GM12878 (cell line): ENCODE measurements around the gene C10orf90. TPM values are rescaled to one million over a fixed set of nuclear protein-coding genes. Genes with fewer than 3 reads are reported as not detected.

Experiments
- ATAC-seq: fragments of 200-7000 bp; cut with Tn5 transposase; 3 replicates; pipeline ENCODE4 v1.9.1; 2020; ENCODE audit warnings: mild to moderate bottlenecking, moderate library complexity
- BruUV-seq: library from RNA; stranded (reverse); fragments of 400-500 nt; replicated peaks from 2 replicates; lab custom pipeline; 2021; lab: Mats Ljungman, UMichigan
- CTCF ChIA-PET: fragments of 300-600 bp; sonication (Branson Sonifier 250); formaldehyde crosslinking; extraction: SDS; loops from one replicate; lab custom pipeline; 2021; ENCODE audit warnings: inconsistent platforms; lab: Yijun Ruan, JAX
- POLR2A ChIA-PET: fragments of 350-600 bp; formaldehyde crosslinking; extraction: SDS; loops from one replicate; lab custom pipeline; 2021; ENCODE audit warnings: inconsistent platforms; lab: Charles Lee
- RAD21 ChIA-PET: fragments of 300-600 bp; sonication (Branson Sonifier 250); formaldehyde crosslinking; loops from one replicate; lab custom pipeline; 2023; ENCODE audit warnings: antibody characterized with exemption; ENCODE audit not compliant: unreplicated experiment; lab: Charles Lee
- SMC1A ChIA-PET: fragments of 300-600 bp; sonication (Branson Sonifier 250); formaldehyde crosslinking; loops from one replicate; lab custom pipeline; 2023; ENCODE audit not compliant: unreplicated experiment, uncharacterized antibody; lab: Charles Lee
- DNase-seq: peaks from one replicate; pipeline ENCODE4 v3.0.0-alpha.2; 2011; ENCODE audit warnings: low read depth, low spot score
- FAIRE-seq: peaks from 3 replicates; lab custom pipeline; 2011; peaks lifted over from hg19 to GRCh38; lab: Jason Lieb, UNC
- H2AFZ ChIP-seq: 2 replicates; pipeline ENCODE4 v1.6.0; 2011; ENCODE audit warnings: low read depth, low read length, control low read depth; ENCODE audit not compliant: control insufficient read depth
- H3K27ac ChIP-seq: 2 replicates; pipeline ENCODE4 v1.5.1; 2011; ENCODE audit warnings: control low read depth; ENCODE audit not compliant: control insufficient read depth, insufficient read depth
- H3K27me3 ChIP-seq, 2 experiments: replicated peaks in 1 of 2; 2 replicates each; pipeline versions ENCODE4 v1.6.0 to v1.6.1; 2011; ENCODE audit warnings: low read length in 1 of 2; ENCODE audit not compliant: control insufficient read depth in 2 of 2, insufficient read depth in 2 of 2
- H3K36me3 ChIP-seq, 2 experiments: 2 replicates each; pipeline ENCODE4 v1.5.1; 2011; ENCODE audit warnings: low read length in 1 of 2; ENCODE audit not compliant: control insufficient read depth in 2 of 2, insufficient read depth in 2 of 2
- H3K4me1 ChIP-seq: 2 replicates; pipeline ENCODE4 v1.6.1; 2011; ENCODE audit warnings: mild to moderate bottlenecking, low read length, moderate library complexity, mixed read lengths; ENCODE audit not compliant: control insufficient read depth, insufficient read depth
- H3K4me2 ChIP-seq: 2 replicates; pipeline ENCODE4 v1.6.0; 2011; ENCODE audit warnings: control low read depth; ENCODE audit not compliant: control insufficient read depth, insufficient read depth
- H3K4me3 ChIP-seq: fragments of 200-600 bp; sonication (generic); 2 replicates; pipeline ENCODE4 v1.5.1; 2016
- H3K79me2 ChIP-seq: 2 replicates; pipeline ENCODE4 v1.6.0; 2011; ENCODE audit warnings: low read length; ENCODE audit not compliant: control insufficient read depth, insufficient read depth
- H3K9ac ChIP-seq: 2 replicates; pipeline ENCODE4 v1.8.0; 2011; ENCODE audit warnings: low read length, control low read depth, mixed read lengths; ENCODE audit not compliant: control insufficient read depth, insufficient read depth
- H3K9me3 ChIP-seq: replicated peaks from 3 replicates; pipeline ENCODE4 v1.5.1; 2011; ENCODE audit warnings: mild to moderate bottlenecking, low read length; ENCODE audit not compliant: control insufficient read depth, insufficient read depth
- H4K20me1 ChIP-seq: 2 replicates; pipeline ENCODE4 v1.6.0; 2011; ENCODE audit not compliant: control insufficient read depth, insufficient read depth
- CHD4 ChIP-seq: fragments of 200-600 bp; sonication (generic); IDR thresholded peaks from 2 replicates; pipeline ENCODE4 v1.6.1; 2016; ENCODE audit warnings: mild to moderate bottlenecking
- CREB1 ChIP-seq: IDR thresholded peaks from 2 replicates; pipeline ENCODE4 v1.6.1; 2012; ENCODE audit warnings: low read depth, mild to moderate bottlenecking, inconsistent platforms
- IKZF2 ChIP-seq, 2 experiments: fragments of 450-650 bp; IDR thresholded peaks; 2 replicates each; pipeline ENCODE4 v1.6.1; 2017; ENCODE audit warnings: mild to moderate bottlenecking in 2 of 2, moderate library complexity in 2 of 2
- IRF4 ChIP-seq: IDR thresholded peaks from 2 replicates; pipeline ENCODE4 v1.6.1; 2011; ENCODE audit warnings: low read depth, low read length
- JUND ChIP-seq: IDR thresholded peaks from 2 replicates; pipeline ENCODE4 v1.6.1; 2012; ENCODE audit warnings: low read depth, mild to moderate bottlenecking, low read length, improper control_type of control experiment, moderate library complexity
- MEF2B ChIP-seq: fragments of 450-650 bp; IDR thresholded peaks from 2 replicates; pipeline ENCODE4 v1.6.1; 2018; ENCODE audit warnings: mild to moderate bottlenecking, moderate library complexity; ENCODE audit not compliant: partially characterized antibody, poor library complexity, severe bottlenecking
- NFIC ChIP-seq: IDR thresholded peaks from 2 replicates; pipeline ENCODE4 v1.6.1; 2012; ENCODE audit warnings: low read depth, mild to moderate bottlenecking, inconsistent platforms, low read length, moderate library complexity
- RCOR1 ChIP-seq: conservative IDR thresholded peaks from 2 replicates; pipeline ENCODE4 v1.6.1; 2012; ENCODE audit warnings: low read depth, low read length, improper control_type of control experiment
- SIX5 ChIP-seq: IDR thresholded peaks from 2 replicates; pipeline ENCODE4 v1.6.1; 2011; ENCODE audit warnings: mild to moderate bottlenecking, low read depth, low read length, moderate library complexity; ENCODE audit not compliant: severe bottlenecking
- SMAD1 ChIP-seq: fragments of 450-650 bp; IDR thresholded peaks from 2 replicates; pipeline ENCODE4 v1.6.1; 2018; ENCODE audit warnings: mild to moderate bottlenecking, low read depth; ENCODE audit not compliant: partially characterized antibody
- ZNF207 ChIP-seq: fragments of 450-650 bp; IDR thresholded peaks from 2 replicates; pipeline ENCODE4 v1.6.1; 2014; ENCODE audit warnings: antibody characterized with exemption, mild to moderate bottlenecking, borderline replicate concordance
- ZNF274 ChIP-seq: IDR thresholded peaks from one replicate; pipeline ENCODE4 v1.8.0; 2011; ENCODE audit not compliant: insufficient read length, insufficient read depth
- WGBS: methylation state at CpG from one replicate; pipeline ENCODE4 v1.1.6; 2016; ENCODE audit warnings: low lambda C conversion rate; ENCODE audit not compliant: insufficient replicate concordance, insufficient coverage; ENCODE audit errors: missing lambda C conversion rate; 5-methylcytosine and 5-hydroxymethylcytosine counted together
- in situ Hi-C: fragments of 300-500 bp; cut with MboI; formaldehyde crosslinking; loops from 9 replicates; pipeline ENCODE4 v1.14.3; 2018; ENCODE audit warnings: mixed read lengths
- intact Hi-C: fragments of 100-400 bp; cut with micrococcal nuclease; formaldehyde crosslinking; loops from one replicate; pipeline ENCODE4 v1.14.2; 2022; ENCODE audit not compliant: unreplicated experiment
- polyA plus RNA-seq, 11 experiments: library from polyadenylated mRNA; depleted of rRNA in 4 of 11; unstranded in 6 of 11; stranded (reverse) in 5 of 11; fragments of >200 nt; fragmentation: Nextera tagmentation in 4 of 11; fragmentation: Illumina TruSeq in 1 of 11; extraction: Ambion mirVana in 4 of 11; extraction: Trizol in 1 of 11; gene quantifications; 1 replicate in 1 of 11; 2 replicates in 10 of 11; pipeline versions ENCODE4 v1.2.1 to v1.2.3, GENCODE V29; 2011 to 2016; ENCODE audit warnings: inconsistent platforms in 2 of 11, missing spikeins in 2 of 11, low read depth in 1 of 11
- total RNA-seq, 4 experiments: library from RNA; depleted of rRNA in 3 of 4; stranded (reverse); fragments of >200 nt in 3 of 4; fragmentation: Illumina TruSeq in 1 of 4; extraction: Trizol in 1 of 4; gene quantifications; 2 replicates each; pipeline versions ENCODE4 v1.2.1 to v1.2.3, GENCODE V29; 2013 to 2021
- TF ChIP-seq, protein P1 (sequence below): fragments of 450-650 bp; IDR thresholded peaks from 2 replicates; pipeline ENCODE4 v1.6.1; 2017; ENCODE audit warnings: mild to moderate bottlenecking, low read depth, inconsistent platforms; ENCODE audit not compliant: poor library complexity, severe bottlenecking
- TF ChIP-seq, protein P2 (sequence below), 3 experiments: IDR thresholded peaks in 2 of 3; conservative IDR thresholded peaks in 1 of 3; 2 replicates each; pipeline ENCODE4 v1.5.1; 2011; ENCODE audit warnings: low read depth in 3 of 3, low read length in 3 of 3, mild to moderate bottlenecking in 3 of 3, control low read depth in 2 of 3, moderate library complexity in 2 of 3, inconsistent platforms in 1 of 3, mixed read lengths in 1 of 3; ENCODE audit not compliant: control insufficient read depth in 2 of 3, insufficient read depth in 1 of 3; ENCODE audit errors: extremely low read depth in 1 of 3
- TF ChIP-seq, protein P3 (sequence below): fragments of 450-650 bp; IDR thresholded peaks from 2 replicates; pipeline ENCODE4 v1.6.1; 2017; ENCODE audit warnings: borderline replicate concordance

The C10orf90 gene
- total and polyA plus RNA-seq, 10 of the 15 experiments (the other 5 are each of a cell fraction or from before 2014, with no cell fraction given), result 0.04 TPM; not detected in 9

DNA sequence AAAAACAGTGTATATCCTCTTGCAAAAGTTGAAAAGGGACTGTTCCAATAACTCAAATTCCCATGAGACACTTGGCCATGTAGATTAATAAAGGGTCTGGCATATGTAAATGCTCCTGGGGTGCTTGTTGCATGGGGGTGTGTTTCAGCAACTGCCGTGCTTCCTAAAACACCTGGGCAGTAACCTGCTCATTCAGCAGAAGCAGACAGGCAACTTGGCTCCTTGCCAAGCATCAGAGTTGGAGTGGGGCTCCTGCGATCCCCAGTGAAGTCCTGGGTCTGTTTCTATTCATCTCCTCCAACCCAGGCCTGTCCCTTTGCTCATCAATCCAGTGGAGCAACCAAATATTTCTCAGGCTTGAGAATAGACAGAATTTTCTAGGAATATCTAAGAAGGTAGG is 240.0 kb downstream of the C10orf90 start:
- no peak overlapping the region for H3K4me2 ChIP-seq
- ATAC-seq, result no peak
- H3K36me3 ChIP-seq, result no peaks in the 10 kb centered on the region
- H3K27ac ChIP-seq, result no peak overlapping the region
- H4K20me1 ChIP-seq, result no peaks in the 10 kb centered on the region
- in situ Hi-C loops, result no loop called here
- ChIA-PET CTCF (no interaction called here), SMC1A (no interaction called here)
- H3K9ac ChIP-seq, result no peak overlapping the region
- BruUV-seq, result no TSS peak
- WGBS, result 35% methylated on average over 2 of the region's 2 CpGs
- no peak for FAIRE-seq
- TF ChIP-seq, protein P1, sequence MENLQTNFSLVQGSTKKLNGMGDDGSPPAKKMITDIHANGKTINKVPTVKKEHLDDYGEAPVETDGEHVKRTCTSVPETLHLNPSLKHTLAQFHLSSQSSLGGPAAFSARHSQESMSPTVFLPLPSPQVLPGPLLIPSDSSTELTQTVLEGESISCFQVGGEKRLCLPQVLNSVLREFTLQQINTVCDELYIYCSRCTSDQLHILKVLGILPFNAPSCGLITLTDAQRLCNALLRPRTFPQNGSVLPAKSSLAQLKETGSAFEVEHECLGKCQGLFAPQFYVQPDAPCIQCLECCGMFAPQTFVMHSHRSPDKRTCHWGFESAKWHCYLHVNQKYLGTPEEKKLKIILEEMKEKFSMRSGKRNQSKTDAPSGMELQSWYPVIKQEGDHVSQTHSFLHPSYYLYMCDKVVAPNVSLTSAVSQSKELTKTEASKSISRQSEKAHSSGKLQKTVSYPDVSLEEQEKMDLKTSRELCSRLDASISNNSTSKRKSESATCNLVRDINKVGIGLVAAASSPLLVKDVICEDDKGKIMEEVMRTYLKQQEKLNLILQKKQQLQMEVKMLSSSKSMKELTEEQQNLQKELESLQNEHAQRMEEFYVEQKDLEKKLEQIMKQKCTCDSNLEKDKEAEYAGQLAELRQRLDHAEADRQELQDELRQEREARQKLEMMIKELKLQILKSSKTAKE, result no peak
- no peak for TF ChIP-seq NFIC
- no peak for TF ChIP-seq IRF4
- no peak for TF ChIP-seq ZNF274
- no peak for TF ChIP-seq SMAD1
- TF ChIP-seq RCOR1, result no peak
- TF ChIP-seq MEF2B, result no peak
- TF ChIP-seq CHD4, result no peak
- TF ChIP-seq, protein P2, sequence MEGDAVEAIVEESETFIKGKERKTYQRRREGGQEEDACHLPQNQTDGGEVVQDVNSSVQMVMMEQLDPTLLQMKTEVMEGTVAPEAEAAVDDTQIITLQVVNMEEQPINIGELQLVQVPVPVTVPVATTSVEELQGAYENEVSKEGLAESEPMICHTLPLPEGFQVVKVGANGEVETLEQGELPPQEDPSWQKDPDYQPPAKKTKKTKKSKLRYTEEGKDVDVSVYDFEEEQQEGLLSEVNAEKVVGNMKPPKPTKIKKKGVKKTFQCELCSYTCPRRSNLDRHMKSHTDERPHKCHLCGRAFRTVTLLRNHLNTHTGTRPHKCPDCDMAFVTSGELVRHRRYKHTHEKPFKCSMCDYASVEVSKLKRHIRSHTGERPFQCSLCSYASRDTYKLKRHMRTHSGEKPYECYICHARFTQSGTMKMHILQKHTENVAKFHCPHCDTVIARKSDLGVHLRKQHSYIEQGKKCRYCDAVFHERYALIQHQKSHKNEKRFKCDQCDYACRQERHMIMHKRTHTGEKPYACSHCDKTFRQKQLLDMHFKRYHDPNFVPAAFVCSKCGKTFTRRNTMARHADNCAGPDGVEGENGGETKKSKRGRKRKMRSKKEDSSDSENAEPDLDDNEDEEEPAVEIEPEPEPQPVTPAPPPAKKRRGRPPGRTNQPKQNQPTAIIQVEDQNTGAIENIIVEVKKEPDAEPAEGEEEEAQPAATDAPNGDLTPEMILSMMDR (IDR thresholded peaks at IDR 0.05 in 2 of 3, conservative IDR thresholded peaks at IDR 0.05 in 1 of 3; ENCODE audit: control insufficient read depth in 2 of 3, extremely low read depth in 1 of 3, insufficient read depth in 1 of 3, low read depth in 3 of 3, low read length in 3 of 3), result no peak
- TF ChIP-seq, protein P3, sequence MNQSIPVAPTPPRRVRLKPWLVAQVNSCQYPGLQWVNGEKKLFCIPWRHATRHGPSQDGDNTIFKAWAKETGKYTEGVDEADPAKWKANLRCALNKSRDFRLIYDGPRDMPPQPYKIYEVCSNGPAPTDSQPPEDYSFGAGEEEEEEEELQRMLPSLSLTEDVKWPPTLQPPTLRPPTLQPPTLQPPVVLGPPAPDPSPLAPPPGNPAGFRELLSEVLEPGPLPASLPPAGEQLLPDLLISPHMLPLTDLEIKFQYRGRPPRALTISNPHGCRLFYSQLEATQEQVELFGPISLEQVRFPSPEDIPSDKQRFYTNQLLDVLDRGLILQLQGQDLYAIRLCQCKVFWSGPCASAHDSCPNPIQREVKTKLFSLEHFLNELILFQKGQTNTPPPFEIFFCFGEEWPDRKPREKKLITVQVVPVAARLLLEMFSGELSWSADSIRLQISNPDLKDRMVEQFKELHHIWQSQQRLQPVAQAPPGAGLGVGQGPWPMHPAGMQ, result no peak
- TF ChIP-seq CREB1, result no peak
- no peak for TF ChIP-seq JUND
- TF ChIP-seq SIX5, result no peak
- no peak for TF ChIP-seq ZNF207
- no peak for TF ChIP-seq IKZF2 (IDR thresholded peaks at IDR 0.05)
- TF ChIP-seq, all 136 proteins: peak for 0
- no peak overlapping the region for H3K4me3 ChIP-seq
- intact Hi-C loops, result no loop called here
- H2AFZ ChIP-seq, result no peak overlapping the region
- no peak for DNase-seq
- no peaks in the 10 kb centered on the region for H3K79me2 ChIP-seq
- H3K4me1 ChIP-seq, result no peaks in the 10 kb centered on the region
- no peaks in the 10 kb centered on the region for H3K27me3 ChIP-seq
- RAD21 ChIA-PET, result no interaction called here
- POLR2A ChIA-PET, result no interaction called here
- H3K9me3 ChIP-seq, result no peaks in the 10 kb centered on the region
